GM12801 (cell line): Measurements from ENCODE around the gene CBFA2T2.

Experiments used
- TF ChIP-seq, protein P1 (sequence below): IDR thresholded peaks from one replicate; pipeline ENCODE4 v1.5.1; 2011; ENCODE audit warnings: control low read depth; ENCODE audit not compliant: insufficient read length; ENCODE audit errors: extremely low read depth

Gene CBFA2T2

GRCh38 chr20:33531885-33532284, 42.0 kb downstream of the CBFA2T2 start:
- TF ChIP-seq, protein P1, sequence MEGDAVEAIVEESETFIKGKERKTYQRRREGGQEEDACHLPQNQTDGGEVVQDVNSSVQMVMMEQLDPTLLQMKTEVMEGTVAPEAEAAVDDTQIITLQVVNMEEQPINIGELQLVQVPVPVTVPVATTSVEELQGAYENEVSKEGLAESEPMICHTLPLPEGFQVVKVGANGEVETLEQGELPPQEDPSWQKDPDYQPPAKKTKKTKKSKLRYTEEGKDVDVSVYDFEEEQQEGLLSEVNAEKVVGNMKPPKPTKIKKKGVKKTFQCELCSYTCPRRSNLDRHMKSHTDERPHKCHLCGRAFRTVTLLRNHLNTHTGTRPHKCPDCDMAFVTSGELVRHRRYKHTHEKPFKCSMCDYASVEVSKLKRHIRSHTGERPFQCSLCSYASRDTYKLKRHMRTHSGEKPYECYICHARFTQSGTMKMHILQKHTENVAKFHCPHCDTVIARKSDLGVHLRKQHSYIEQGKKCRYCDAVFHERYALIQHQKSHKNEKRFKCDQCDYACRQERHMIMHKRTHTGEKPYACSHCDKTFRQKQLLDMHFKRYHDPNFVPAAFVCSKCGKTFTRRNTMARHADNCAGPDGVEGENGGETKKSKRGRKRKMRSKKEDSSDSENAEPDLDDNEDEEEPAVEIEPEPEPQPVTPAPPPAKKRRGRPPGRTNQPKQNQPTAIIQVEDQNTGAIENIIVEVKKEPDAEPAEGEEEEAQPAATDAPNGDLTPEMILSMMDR: no peak

- TF ChIP-seq, protein P1: no peak
These were observed 43.0 kb downstream of the CBFA2T2 start for GRCh38 chr20:33532753-33533459.

GRCh38 chr20:33537608-33538007, 47.7 kb downstream of the CBFA2T2 start:
- TF ChIP-seq, protein P1: no peak

- TF ChIP-seq, protein P1: no peak
These were observed 49.2 kb downstream of the CBFA2T2 start for GRCh38 chr20:33539129-33539528.

GRCh38 chr20:33540427-33540826, 50.5 kb downstream of the CBFA2T2 start:
- TF ChIP-seq, protein P1: no peak

GRCh38 chr20:33541074-33541473, 51.2 kb downstream of the CBFA2T2 start:
- TF ChIP-seq, protein P1: no peak

DNA sequence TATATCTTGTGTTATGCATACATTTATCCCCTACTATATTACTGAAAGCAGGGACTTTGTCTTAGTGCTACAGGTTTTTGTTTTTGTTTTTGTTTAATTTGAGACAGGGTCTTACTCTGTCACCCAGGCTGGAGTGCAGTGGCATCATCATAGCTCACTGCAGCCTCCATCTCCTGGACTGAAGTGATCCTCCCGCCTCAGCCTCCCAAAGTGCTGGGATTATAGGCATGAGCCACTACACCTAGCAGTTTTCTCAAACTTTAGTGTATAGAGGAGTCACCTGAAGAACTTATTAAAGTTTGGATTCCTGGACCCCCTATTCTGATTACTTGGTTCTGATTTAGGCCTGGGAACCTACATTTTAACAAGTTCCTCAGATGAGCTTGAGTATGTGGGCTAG, 51.9 kb downstream of the CBFA2T2 start:
- TF ChIP-seq, protein P1: no peak
